Erythroblast (primary cell): ENCODE results near the gene GRAMD1C.

Experiments
- GATA1 ChIP-seq: IDR thresholded peaks from 2 replicates; pipeline ENCODE4 v1.6.1; 2011; ENCODE audit warnings: low read depth, mild to moderate bottlenecking, control low read depth, low read length, moderate library complexity
- POLR2A ChIP-seq: IDR thresholded peaks from 2 replicates; pipeline ENCODE4 v1.6.1; 2011; ENCODE audit warnings: mild to moderate bottlenecking, low read length

DNA sequence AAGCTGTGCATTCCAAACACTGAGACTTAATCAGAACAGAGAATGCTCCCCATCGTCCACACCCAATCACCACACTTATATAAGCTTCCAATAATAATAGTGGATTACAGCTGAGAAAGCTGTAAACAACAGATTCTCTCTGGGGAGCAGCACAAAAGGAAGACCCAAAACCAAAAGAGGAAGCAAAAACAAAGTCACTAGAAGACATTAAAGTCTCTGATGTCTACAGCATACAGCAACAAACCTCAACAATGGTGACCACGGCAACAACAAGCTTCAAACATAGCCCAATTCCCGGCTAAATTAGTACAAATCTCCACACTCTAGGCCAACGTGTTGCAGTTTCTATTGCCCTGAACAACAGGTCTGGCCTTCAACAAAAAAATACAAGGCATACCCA lies 147.0 kb downstream of the GRAMD1C start:
- no peak for TF ChIP-seq POLR2A
- TF ChIP-seq GATA1 = no peak
